ENCODE results near the gene SIPA1.

SIPA1 gene

GRCh38 chr11:65607614-65608426 lies 30.1 kb upstream of the SIPA1 start:
- no peak for DNase-seq (ENCODE audit: low read depth)

- DNase-seq (ENCODE audit: low read depth), result no peak
These were observed 28.7 kb upstream of the SIPA1 start for GRCh38 chr11:65609229-65609628.

- no peak for DNase-seq (ENCODE audit: low read depth)
These were observed 28.2 kb upstream of the SIPA1 start for GRCh38 chr11:65609665-65610064.

GRCh38 chr11:65610404-65610803 lies 27.5 kb upstream of the SIPA1 start:
- DNase-seq (ENCODE audit: low read depth), result no peak

- no peak for DNase-seq (ENCODE audit: low read depth)
These were observed 26.7 kb upstream of the SIPA1 start for GRCh38 chr11:65611028-65611757.

- no peak for DNase-seq (ENCODE audit: low read depth)
These were observed 25.9 kb upstream of the SIPA1 start for GRCh38 chr11:65611758-65612603.

- DNase-seq (ENCODE audit: low read depth), result no peak
These were observed 25.2 kb upstream of the SIPA1 start for GRCh38 chr11:65612691-65613090.

- DNase-seq (ENCODE audit: low read depth), result no peak
These were observed 24.6 kb upstream of the SIPA1 start for GRCh38 chr11:65613091-65613928.

GRCh38 chr11:65615229-65615949 lies 22.5 kb upstream of the SIPA1 start, which contains the start of gene PCNX3:
TSS of gene PCNX3 (plus strand) at chr11:65615776. CDS start at chr11:65616312, 536 bp downstream.
- DNase-seq (ENCODE audit: low read depth), result peak; percentile 100

GRCh38 chr11:65615950-65616574 lies 21.8 kb upstream of the SIPA1 start:
- DNase-seq (ENCODE audit: low read depth), result no peak

- DNase-seq (ENCODE audit: low read depth), result no peak
These were observed 21.3 kb upstream of the SIPA1 start for GRCh38 chr11:65616575-65617001.

GRCh38 chr11:65617136-65617850 lies 20.6 kb upstream of the SIPA1 start:
- no peak for DNase-seq (ENCODE audit: low read depth)

GRCh38 chr11:65617990-65618751 lies 19.7 kb upstream of the SIPA1 start:
- DNase-seq (ENCODE audit: low read depth), result no peak

GRCh38 chr11:65618763-65619162 lies 19.1 kb upstream of the SIPA1 start:
- DNase-seq (ENCODE audit: low read depth), result no peak

GRCh38 chr11:65619281-65619928 lies 18.5 kb upstream of the SIPA1 start:
- DNase-seq (ENCODE audit: low read depth), result no peak

- no peak for DNase-seq (ENCODE audit: low read depth)
These were observed 17.2 kb upstream of the SIPA1 start for GRCh38 chr11:65620666-65621065.

GRCh38 chr11:65621460-65621859 lies 16.4 kb upstream of the SIPA1 start:
- no peak for DNase-seq (ENCODE audit: low read depth)

- no peak for DNase-seq (ENCODE audit: low read depth)
These were observed 15.9 kb upstream of the SIPA1 start for GRCh38 chr11:65622011-65622410.

All from activated T-helper 9 cell treated with anti-CD3 and anti-CD28 coated beads, Interleukin-2, amount 50 U/mL, for 16 hours (primary cell).